Mononuclear cell (primary cell): ENCODE data around the gene ADRA2C. TPM values are rescaled to one million over a fixed set of nuclear protein-coding genes. Genes with fewer than 3 reads are reported as not detected.

ENCODE experiments used
- H3K27me3 ChIP-seq: 2 replicates; pipeline ENCODE4 v1.6.0; 2011; ENCODE audit warnings: low read length, control low read depth; ENCODE audit not compliant: insufficient read depth
- H3K4me1 ChIP-seq: 2 replicates; pipeline ENCODE4 v1.5.1; 2011; ENCODE audit warnings: mild to moderate bottlenecking, low read length, control low read depth; ENCODE audit not compliant: insufficient read depth
- H3K4me3 ChIP-seq: 2 replicates; pipeline ENCODE4 v1.5.1; 2011; ENCODE audit warnings: mild to moderate bottlenecking, low read length, moderate library complexity
- H3K9me3 ChIP-seq: 2 replicates; pipeline ENCODE4 v1.5.1; 2011; ENCODE audit warnings: low read depth, mild to moderate bottlenecking, control low read depth, low read length
- total RNA-seq: library from RNA; depleted of rRNA; stranded (reverse); fragments of >200 nt; gene quantifications from one replicate; pipeline ENCODE4 v1.2.3, GENCODE V29; 2012

Gene ADRA2C
- total RNA-seq, 1 donor: not detected

GRCh38 chr4:3727847-3728469, 38.2 kb upstream of the ADRA2C start:
- no peak overlapping the region for H3K4me3 ChIP-seq
- H3K4me1 ChIP-seq: no peaks in the 10 kb centered on the region
- H3K27me3 ChIP-seq: peaks cover 7% of the 10 kb centered on the region
- no peaks in the 10 kb centered on the region for H3K9me3 ChIP-seq

- Histone ChIP-seq H3K27me3 (peaks cover 4% of the 10 kb centered on the region), H3K4me3 (no peak overlapping the region), H3K9me3 (no peaks in the 10 kb centered on the region), H3K4me1 (no peaks in the 10 kb centered on the region)
Measured at GRCh38 chr4:3729188-3729881, 36.9 kb upstream of the ADRA2C start.

- Histone ChIP-seq H3K4me1 (no peaks in the 10 kb centered on the region), H3K4me3 (no peak overlapping the region), H3K9me3 (no peaks in the 10 kb centered on the region), H3K27me3 (peaks cover 2% of the 10 kb centered on the region)
Measured at GRCh38 chr4:3729882-3730226, 36.3 kb upstream of the ADRA2C start.

- H3K9me3 ChIP-seq: no peaks in the 10 kb centered on the region
- H3K4me3 ChIP-seq: no peak overlapping the region
- no peaks in the 10 kb centered on the region for H3K27me3 ChIP-seq
- no peaks in the 10 kb centered on the region for H3K4me1 ChIP-seq
Measured at GRCh38 chr4:3730422-3731190, 35.6 kb upstream of the ADRA2C start.

- Histone ChIP-seq H3K27me3 (no peaks in the 10 kb centered on the region), H3K4me3 (no peak overlapping the region), H3K4me1 (no peaks in the 10 kb centered on the region), H3K9me3 (no peaks in the 10 kb centered on the region)
Measured at GRCh38 chr4:3732076-3733028, 33.8 kb upstream of the ADRA2C start.

- H3K4me1 ChIP-seq: no peaks in the 10 kb centered on the region
- H3K4me3 ChIP-seq: no peak overlapping the region
- no peaks in the 10 kb centered on the region for H3K27me3 ChIP-seq
- no peaks in the 10 kb centered on the region for H3K9me3 ChIP-seq
Measured at GRCh38 chr4:3733195-3733594, 33.0 kb upstream of the ADRA2C start.

GRCh38 chr4:3735196-3735595, 31.0 kb upstream of the ADRA2C start:
- Histone ChIP-seq H3K27me3 (no peaks in the 10 kb centered on the region), H3K4me1 (no peaks in the 10 kb centered on the region), H3K9me3 (no peaks in the 10 kb centered on the region), H3K4me3 (no peak overlapping the region)

- H3K27me3 ChIP-seq: no peaks in the 10 kb centered on the region
- H3K4me1 ChIP-seq: no peaks in the 10 kb centered on the region
- no peaks in the 10 kb centered on the region for H3K9me3 ChIP-seq
Measured at GRCh38 chr4:3736290-3736689, 29.9 kb upstream of the ADRA2C start.

GRCh38 chr4:3736806-3737205, 29.4 kb upstream of the ADRA2C start:
- H3K27me3 ChIP-seq: no peaks in the 10 kb centered on the region
- no peaks in the 10 kb centered on the region for H3K4me1 ChIP-seq
- H3K4me3 ChIP-seq: no peak overlapping the region
- H3K9me3 ChIP-seq: no peaks in the 10 kb centered on the region

More at GRCh38 chr4:3736290-3736689, 29.9 kb upstream of the ADRA2C start:
- H3K4me3 ChIP-seq: no peak overlapping the region

GRCh38 chr4:3739577-3739976, 26.6 kb upstream of the ADRA2C start:
- Histone ChIP-seq H3K9me3 (no peaks in the 10 kb centered on the region), H3K27me3 (no peaks in the 10 kb centered on the region)

GRCh38 chr4:3740256-3740655, 25.9 kb upstream of the ADRA2C start:
- no peaks in the 10 kb centered on the region for H3K4me1 ChIP-seq
- H3K4me3 ChIP-seq: no peak overlapping the region
- no peaks in the 10 kb centered on the region for H3K9me3 ChIP-seq
- H3K27me3 ChIP-seq: peaks cover 2% of the 10 kb centered on the region

More at GRCh38 chr4:3739577-3739976, 26.6 kb upstream of the ADRA2C start:
- H3K4me1 ChIP-seq: no peaks in the 10 kb centered on the region
- no peak overlapping the region for H3K4me3 ChIP-seq

- Histone ChIP-seq H3K27me3 (peaks cover 5% of the 10 kb centered on the region), H3K4me1 (no peaks in the 10 kb centered on the region), H3K4me3 (no peak overlapping the region), H3K9me3 (no peaks in the 10 kb centered on the region)
Measured at GRCh38 chr4:3741217-3742011, 24.8 kb upstream of the ADRA2C start.

- H3K27me3 ChIP-seq: peaks cover 5% of the 10 kb centered on the region
- no peaks in the 10 kb centered on the region for H3K9me3 ChIP-seq
- H3K4me3 ChIP-seq: no peak overlapping the region
- no peaks in the 10 kb centered on the region for H3K4me1 ChIP-seq
Measured at GRCh38 chr4:3742610-3743009, 23.6 kb upstream of the ADRA2C start.

- peaks cover 5% of the 10 kb centered on the region for H3K27me3 ChIP-seq
Measured at GRCh38 chr4:3744232-3744631, 22.0 kb upstream of the ADRA2C start.

More at GRCh38 chr4:3744232-3744631, 22.0 kb upstream of the ADRA2C start:
- Histone ChIP-seq H3K4me3 (no peak overlapping the region), H3K9me3 (no peaks in the 10 kb centered on the region), H3K4me1 (no peaks in the 10 kb centered on the region)
